ENCODE results near the gene FRMD6.

The FRMD6 gene

GRCh38 chr14:51715250-51715649 is 63.5 kb downstream of the FRMD6 start:
- Mint-ChIP-seq H3K9me3 (no peaks in the 10 kb centered on the region), H3K4me3 (no peak overlapping the region), H3K36me3 (ENCODE audit: low read depth) (no peaks in the 10 kb centered on the region), H3K27me3 (no peaks in the 10 kb centered on the region), H3K27ac (no peak overlapping the region), H3K4me1 (ENCODE audit: low read depth) (no peaks in the 10 kb centered on the region)

GRCh38 chr14:51715742-51716141 is 64.0 kb downstream of the FRMD6 start:
- Mint-ChIP-seq H3K4me1 (ENCODE audit: low read depth) (no peaks in the 10 kb centered on the region), H3K36me3 (ENCODE audit: low read depth) (no peaks in the 10 kb centered on the region), H3K27ac (no peak overlapping the region), H3K4me3 (no peak overlapping the region), H3K9me3 (no peaks in the 10 kb centered on the region), H3K27me3 (no peaks in the 10 kb centered on the region)

- H3K4me1 Mint-ChIP-seq (ENCODE audit: low read depth) = no peaks in the 10 kb centered on the region
- no peaks in the 10 kb centered on the region for H3K9me3 Mint-ChIP-seq
- H3K27me3 Mint-ChIP-seq = no peaks in the 10 kb centered on the region
- no peaks in the 10 kb centered on the region for H3K36me3 Mint-ChIP-seq (ENCODE audit: low read depth)
- no peak overlapping the region for H3K4me3 Mint-ChIP-seq
- H3K27ac Mint-ChIP-seq = no peak overlapping the region
Measured at GRCh38 chr14:51716610-51717009, 64.9 kb downstream of the FRMD6 start.

GRCh38 chr14:51717766-51718165 is 66.1 kb downstream of the FRMD6 start:
- H3K27ac Mint-ChIP-seq = no peak overlapping the region
- no peaks in the 10 kb centered on the region for H3K9me3 Mint-ChIP-seq
- no peaks in the 10 kb centered on the region for H3K4me1 Mint-ChIP-seq (ENCODE audit: low read depth)
- H3K4me3 Mint-ChIP-seq = no peak overlapping the region
- H3K27me3 Mint-ChIP-seq = no peaks in the 10 kb centered on the region
- H3K36me3 Mint-ChIP-seq (ENCODE audit: low read depth) = no peaks in the 10 kb centered on the region

GRCh38 chr14:51719955-51720354 is 68.2 kb downstream of the FRMD6 start:
- H3K4me1 Mint-ChIP-seq (ENCODE audit: low read depth) = no peaks in the 10 kb centered on the region
- no peaks in the 10 kb centered on the region for H3K27me3 Mint-ChIP-seq
- H3K9me3 Mint-ChIP-seq = no peaks in the 10 kb centered on the region
- no peak overlapping the region for H3K4me3 Mint-ChIP-seq
- no peak overlapping the region for H3K27ac Mint-ChIP-seq
- no peaks in the 10 kb centered on the region for H3K36me3 Mint-ChIP-seq (ENCODE audit: low read depth)

- Mint-ChIP-seq H3K36me3 (ENCODE audit: low read depth) (no peaks in the 10 kb centered on the region), H3K27ac (no peak overlapping the region), H3K27me3 (peaks cover 4% of the 10 kb centered on the region), H3K9me3 (no peaks in the 10 kb centered on the region), H3K4me1 (ENCODE audit: low read depth) (peaks cover 5% of the 10 kb centered on the region), H3K4me3 (no peak overlapping the region)
Measured at GRCh38 chr14:51723990-51724389, 72.3 kb downstream of the FRMD6 start.

- Mint-ChIP-seq H3K9me3 (no peaks in the 10 kb centered on the region), H3K4me1 (ENCODE audit: low read depth) (peaks cover 5% of the 10 kb centered on the region), H3K4me3 (no peak overlapping the region), H3K36me3 (ENCODE audit: low read depth) (no peaks in the 10 kb centered on the region), H3K27me3 (peaks cover 4% of the 10 kb centered on the region), H3K27ac (no peak overlapping the region)
Measured at GRCh38 chr14:51724650-51725049, 72.9 kb downstream of the FRMD6 start.

GRCh38 chr14:51725061-51725460 is 73.4 kb downstream of the FRMD6 start:
- no peaks in the 10 kb centered on the region for H3K9me3 Mint-ChIP-seq
- peaks cover 4% of the 10 kb centered on the region for H3K27me3 Mint-ChIP-seq
- no peak overlapping the region for H3K27ac Mint-ChIP-seq
- no peak overlapping the region for H3K4me3 Mint-ChIP-seq
- no peaks in the 10 kb centered on the region for H3K36me3 Mint-ChIP-seq (ENCODE audit: low read depth)
- peaks cover 5% of the 10 kb centered on the region for H3K4me1 Mint-ChIP-seq (ENCODE audit: low read depth)

GRCh38 chr14:51726166-51726899 is 74.6 kb downstream of the FRMD6 start:
- Mint-ChIP-seq H3K4me1 (ENCODE audit: low read depth) (peaks cover 5% of the 10 kb centered on the region), H3K4me3 (no peak overlapping the region), H3K27ac (no peak overlapping the region), H3K36me3 (ENCODE audit: low read depth) (no peaks in the 10 kb centered on the region), H3K27me3 (peaks cover 7% of the 10 kb centered on the region), H3K9me3 (no peaks in the 10 kb centered on the region)

GRCh38 chr14:51727526-51727925 is 75.8 kb downstream of the FRMD6 start:
- H3K36me3 Mint-ChIP-seq (ENCODE audit: low read depth) = no peaks in the 10 kb centered on the region
- H3K27me3 Mint-ChIP-seq = peaks cover 11% of the 10 kb centered on the region
- no peak overlapping the region for H3K27ac Mint-ChIP-seq
- H3K4me1 Mint-ChIP-seq (ENCODE audit: low read depth) = peaks cover 5% of the 10 kb centered on the region
- no peak overlapping the region for H3K4me3 Mint-ChIP-seq
- H3K9me3 Mint-ChIP-seq = no peaks in the 10 kb centered on the region

- no peaks in the 10 kb centered on the region for H3K9me3 Mint-ChIP-seq
- peaks cover 24% of the 10 kb centered on the region for H3K27me3 Mint-ChIP-seq
- peaks cover 5% of the 10 kb centered on the region for H3K4me1 Mint-ChIP-seq (ENCODE audit: low read depth)
- no peak overlapping the region for H3K4me3 Mint-ChIP-seq
- no peaks in the 10 kb centered on the region for H3K36me3 Mint-ChIP-seq (ENCODE audit: low read depth)
- H3K27ac Mint-ChIP-seq = no peak overlapping the region
Measured at GRCh38 chr14:51730098-51730497, 78.4 kb downstream of the FRMD6 start.

- H3K27me3 Mint-ChIP-seq = peaks cover 24% of the 10 kb centered on the region
- peaks cover 5% of the 10 kb centered on the region for H3K4me1 Mint-ChIP-seq (ENCODE audit: low read depth)
- H3K9me3 Mint-ChIP-seq = no peaks in the 10 kb centered on the region
- no peaks in the 10 kb centered on the region for H3K36me3 Mint-ChIP-seq (ENCODE audit: low read depth)
- H3K4me3 Mint-ChIP-seq = no peak overlapping the region
- H3K27ac Mint-ChIP-seq = no peak overlapping the region
Measured at GRCh38 chr14:51730684-51731083, 79.0 kb downstream of the FRMD6 start.

GRCh38 chr14:51732494-51733112 is 80.9 kb downstream of the FRMD6 start:
- Mint-ChIP-seq H3K4me3 (no peak overlapping the region), H3K27ac (no peak overlapping the region), H3K36me3 (ENCODE audit: low read depth) (no peaks in the 10 kb centered on the region), H3K27me3 (peaks cover 31% of the 10 kb centered on the region), H3K4me1 (ENCODE audit: low read depth) (peaks cover 2% of the 10 kb centered on the region), H3K9me3 (no peaks in the 10 kb centered on the region)

GRCh38 chr14:51733147-51733546 is 81.4 kb downstream of the FRMD6 start:
- no peak overlapping the region for H3K27ac Mint-ChIP-seq

GRCh38 chr14:51735851-51736250 is 84.1 kb downstream of the FRMD6 start:
- Mint-ChIP-seq H3K4me3 (no peak overlapping the region), H3K4me1 (ENCODE audit: low read depth) (no peaks in the 10 kb centered on the region), H3K27me3 (peaks cover 28% of the 10 kb centered on the region), H3K36me3 (ENCODE audit: low read depth) (no peaks in the 10 kb centered on the region), H3K9me3 (no peaks in the 10 kb centered on the region), H3K27ac (no peak overlapping the region)

More at GRCh38 chr14:51733147-51733546, 81.4 kb downstream of the FRMD6 start:
- Mint-ChIP-seq H3K4me3 (no peak overlapping the region), H3K27me3 (peaks cover 31% of the 10 kb centered on the region), H3K4me1 (ENCODE audit: low read depth) (no peaks in the 10 kb centered on the region), H3K36me3 (ENCODE audit: low read depth) (no peaks in the 10 kb centered on the region), H3K9me3 (no peaks in the 10 kb centered on the region)

- H3K9me3 Mint-ChIP-seq = peaks cover 6% of the 10 kb centered on the region
- H3K27ac Mint-ChIP-seq = no peak overlapping the region
- H3K4me3 Mint-ChIP-seq = no peak overlapping the region
- H3K27me3 Mint-ChIP-seq = peaks cover 15% of the 10 kb centered on the region
- H3K4me1 Mint-ChIP-seq (ENCODE audit: low read depth) = no peaks in the 10 kb centered on the region
- no peaks in the 10 kb centered on the region for H3K36me3 Mint-ChIP-seq (ENCODE audit: low read depth)
Measured at GRCh38 chr14:51738754-51739153, 87.0 kb downstream of the FRMD6 start.
